ENCODE data around the gene IL18BP.

- TF ChIP-seq, protein P1, sequence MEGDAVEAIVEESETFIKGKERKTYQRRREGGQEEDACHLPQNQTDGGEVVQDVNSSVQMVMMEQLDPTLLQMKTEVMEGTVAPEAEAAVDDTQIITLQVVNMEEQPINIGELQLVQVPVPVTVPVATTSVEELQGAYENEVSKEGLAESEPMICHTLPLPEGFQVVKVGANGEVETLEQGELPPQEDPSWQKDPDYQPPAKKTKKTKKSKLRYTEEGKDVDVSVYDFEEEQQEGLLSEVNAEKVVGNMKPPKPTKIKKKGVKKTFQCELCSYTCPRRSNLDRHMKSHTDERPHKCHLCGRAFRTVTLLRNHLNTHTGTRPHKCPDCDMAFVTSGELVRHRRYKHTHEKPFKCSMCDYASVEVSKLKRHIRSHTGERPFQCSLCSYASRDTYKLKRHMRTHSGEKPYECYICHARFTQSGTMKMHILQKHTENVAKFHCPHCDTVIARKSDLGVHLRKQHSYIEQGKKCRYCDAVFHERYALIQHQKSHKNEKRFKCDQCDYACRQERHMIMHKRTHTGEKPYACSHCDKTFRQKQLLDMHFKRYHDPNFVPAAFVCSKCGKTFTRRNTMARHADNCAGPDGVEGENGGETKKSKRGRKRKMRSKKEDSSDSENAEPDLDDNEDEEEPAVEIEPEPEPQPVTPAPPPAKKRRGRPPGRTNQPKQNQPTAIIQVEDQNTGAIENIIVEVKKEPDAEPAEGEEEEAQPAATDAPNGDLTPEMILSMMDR (IDR thresholded peaks at IDR 0.05) = no peak
- peak in 2 of 3 donors; percentile 12 to 20 for TF ChIP-seq POLR2A (IDR thresholded peaks at IDR 0.05)
These were observed 40.5 kb downstream of the IL18BP start for GRCh38 chr11:72039031-72039855.
